HG02973 (cell line): Measurements from ENCODE around the gene FBXL16.

ENCODE experiments used
- ATAC-seq: cut with Tn5 transposase; IDR thresholded peaks from one replicate; pipeline ENCODE4 v1.9.1; 2021; ENCODE audit warnings: moderate library complexity; ENCODE audit not compliant: unreplicated experiment

The FBXL16 gene

DNA sequence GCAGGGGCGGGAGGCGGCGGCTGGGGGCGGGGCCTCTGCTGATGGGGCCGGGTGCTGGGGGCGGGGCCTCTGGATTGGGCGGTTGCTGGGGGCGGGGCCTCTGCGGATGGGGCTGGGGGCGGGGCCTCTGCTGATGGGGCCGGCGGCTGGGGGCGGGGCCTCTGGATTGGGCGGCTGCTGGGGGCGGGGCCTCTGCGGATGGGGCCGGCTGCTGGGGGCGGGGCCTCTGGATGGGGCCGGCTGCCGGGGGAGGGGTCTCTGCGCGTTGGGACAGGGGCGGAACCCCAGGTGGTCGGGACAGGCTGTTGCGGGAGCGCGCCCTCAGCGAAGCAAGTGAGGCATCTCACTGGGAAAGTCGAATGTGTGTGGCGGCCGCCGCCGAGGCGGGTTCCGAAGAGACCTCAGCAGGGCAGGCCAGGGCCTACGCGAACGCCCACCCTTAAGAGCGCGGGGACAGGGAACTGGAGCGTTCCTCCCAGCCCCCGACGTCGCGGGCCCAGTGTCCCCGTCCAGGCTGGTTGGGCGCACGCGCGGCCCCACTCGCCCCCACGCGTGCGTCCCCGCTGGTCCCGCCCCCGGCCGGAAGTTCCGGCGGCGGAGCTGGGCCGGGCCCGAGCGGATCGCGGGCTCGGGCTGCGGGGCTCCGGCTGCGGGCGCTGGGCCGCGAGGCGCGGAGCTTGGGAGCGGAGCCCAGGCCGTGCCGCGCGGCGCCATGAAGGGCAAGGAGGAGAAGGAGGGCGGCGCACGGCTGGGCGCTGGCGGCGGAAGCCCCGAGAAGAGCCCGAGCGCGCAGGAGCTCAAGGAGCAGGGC is 25.6 kb downstream of the FBXL16 start, which contains the start of gene STUB1:
Gene STUB1, plus strand, starts transcription at position 597 of the 811 bp plus-strand sequence. Its CDS starts 116 bp downstream, at position 713.
- no peak for ATAC-seq

DNA sequence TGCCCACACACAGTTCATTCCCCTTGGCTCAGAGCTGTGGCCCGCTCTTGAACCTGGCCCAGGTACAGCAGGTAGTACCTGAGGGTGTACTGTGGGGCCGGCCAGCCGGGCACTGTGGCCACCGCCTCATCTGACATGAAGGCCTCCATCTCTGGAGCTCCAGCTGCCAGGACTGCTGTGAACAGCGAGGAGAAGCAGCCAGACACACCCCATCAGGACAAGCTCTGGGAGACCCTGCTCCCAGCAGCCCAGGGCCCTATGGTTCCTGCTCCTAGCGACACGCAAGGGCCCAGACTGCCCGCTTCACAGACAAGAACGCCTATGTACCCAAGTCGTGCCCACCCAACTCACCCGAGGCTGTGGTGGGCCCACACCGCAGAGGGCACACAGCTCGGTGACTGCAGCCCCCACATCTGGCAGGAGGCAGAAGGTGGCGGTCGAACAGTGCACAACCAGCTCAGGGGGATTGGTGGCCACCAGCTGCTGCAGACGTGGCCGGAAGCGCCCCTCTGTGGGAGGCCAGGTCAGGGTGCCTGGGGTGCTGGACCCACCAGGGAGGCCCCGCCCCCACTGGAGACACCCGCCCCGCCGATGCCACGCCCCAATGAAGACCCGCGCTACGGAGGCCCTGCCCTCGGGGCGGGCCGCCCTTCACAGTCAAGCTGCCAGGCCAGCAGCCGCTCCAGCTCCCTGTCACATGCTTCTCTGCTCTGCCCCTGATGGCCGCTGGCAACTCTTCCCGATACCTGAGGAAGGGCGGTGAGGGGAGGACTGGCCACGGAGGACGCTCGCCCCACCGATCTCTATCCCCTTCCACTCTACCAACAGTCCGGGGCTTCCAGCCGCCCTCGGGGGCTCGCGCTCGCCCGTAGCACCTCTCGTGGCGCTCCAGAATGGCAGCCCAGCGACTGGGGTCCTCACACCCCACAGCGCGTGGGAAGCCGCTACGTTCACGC is 26.5 kb downstream of the FBXL16 start:
- ATAC-seq = no peak

DNA sequence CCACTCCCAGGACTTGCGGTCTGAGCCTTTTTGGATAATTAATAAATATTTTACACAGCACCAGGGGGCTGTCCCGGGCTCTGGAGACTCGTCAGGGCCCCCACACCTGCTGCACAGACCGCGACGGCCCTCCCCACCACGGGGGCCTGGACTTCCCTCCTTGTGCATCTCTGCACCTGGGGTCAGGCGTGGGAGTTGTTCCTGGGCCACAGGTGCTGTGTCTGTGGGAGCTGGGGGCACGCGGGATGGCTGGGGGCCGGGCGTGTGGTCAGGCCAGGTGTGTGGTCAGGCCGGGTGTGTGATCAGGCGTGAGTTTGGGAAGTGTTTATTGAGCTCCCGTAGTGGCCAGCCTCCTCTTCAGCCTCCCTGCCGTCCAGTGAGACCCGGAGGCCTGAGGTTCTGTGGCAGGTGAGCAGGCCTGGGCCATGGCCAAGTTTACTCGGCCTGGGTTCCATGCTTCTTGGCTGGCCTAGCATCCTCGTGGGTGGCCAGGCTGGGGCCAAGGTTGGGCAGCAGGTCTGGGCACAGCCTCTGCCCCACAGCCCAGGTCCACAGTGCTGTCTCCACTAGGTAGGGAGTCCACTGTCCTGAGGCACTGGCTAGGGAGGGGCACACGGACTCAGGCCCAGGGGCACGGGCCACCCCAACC is 27.3 kb downstream of the FBXL16 start:
- ATAC-seq = no peak

DNA sequence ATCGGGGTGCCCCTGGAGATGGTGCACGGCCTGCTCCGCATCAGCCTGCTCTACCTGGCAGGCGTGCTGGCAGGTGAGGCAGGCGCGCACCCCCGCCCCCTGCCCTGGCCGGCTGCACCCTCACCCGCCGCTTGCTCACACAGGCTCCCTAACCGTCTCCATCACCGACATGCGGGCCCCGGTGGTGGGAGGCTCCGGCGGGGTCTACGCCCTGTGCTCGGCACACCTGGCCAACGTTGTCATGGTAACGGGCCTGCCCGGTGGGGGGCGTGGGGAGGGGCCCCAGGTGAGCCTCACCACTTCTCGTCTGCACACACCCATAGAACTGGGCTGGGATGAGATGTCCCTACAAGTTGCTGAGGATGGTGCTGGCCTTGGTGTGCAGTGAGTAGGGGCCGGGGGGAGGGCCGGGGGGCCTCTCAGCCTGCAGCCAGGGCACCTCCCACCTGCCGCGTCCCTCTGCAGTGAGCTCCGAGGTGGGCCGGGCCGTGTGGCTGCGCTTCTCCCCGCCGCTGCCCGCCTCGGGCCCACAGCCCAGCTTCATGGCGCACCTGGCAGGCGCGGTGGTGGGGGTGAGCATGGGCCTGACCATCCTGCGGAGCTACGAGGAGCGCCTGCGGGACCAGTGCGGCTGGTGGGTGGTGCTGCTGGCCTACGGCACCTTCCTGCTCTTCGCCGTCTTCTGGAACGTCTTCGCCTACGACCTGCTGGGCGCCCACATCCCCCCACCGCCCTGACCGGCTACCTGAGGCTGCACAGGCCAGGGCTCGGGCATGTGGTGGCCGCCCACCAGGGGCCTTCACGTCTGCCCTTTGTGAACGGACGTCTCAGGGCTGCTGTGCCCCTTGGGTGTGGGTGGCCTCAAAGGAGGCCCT is 28.0 kb downstream of the FBXL16 start:
- ATAC-seq = no peak

DNA sequence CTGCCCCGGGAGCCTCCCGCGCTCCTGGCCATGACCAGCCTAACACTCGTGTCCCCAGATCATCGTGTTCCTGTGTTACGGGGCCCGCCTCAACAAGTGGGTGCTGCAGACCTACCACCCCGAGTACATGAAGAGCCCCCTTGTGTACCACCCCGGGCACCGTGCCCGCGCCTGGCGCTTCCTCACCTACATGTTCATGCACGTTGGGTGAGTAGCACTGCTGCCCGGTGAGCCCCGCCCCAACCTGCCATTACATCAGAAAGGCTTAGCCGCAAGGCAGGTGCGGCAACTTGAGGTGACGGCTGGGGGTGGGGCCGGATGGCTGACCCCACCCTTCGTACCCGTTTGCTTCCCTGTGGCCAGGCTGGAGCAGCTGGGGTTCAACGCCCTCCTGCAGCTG is 28.7 kb downstream of the FBXL16 start:
- no peak for ATAC-seq

DNA sequence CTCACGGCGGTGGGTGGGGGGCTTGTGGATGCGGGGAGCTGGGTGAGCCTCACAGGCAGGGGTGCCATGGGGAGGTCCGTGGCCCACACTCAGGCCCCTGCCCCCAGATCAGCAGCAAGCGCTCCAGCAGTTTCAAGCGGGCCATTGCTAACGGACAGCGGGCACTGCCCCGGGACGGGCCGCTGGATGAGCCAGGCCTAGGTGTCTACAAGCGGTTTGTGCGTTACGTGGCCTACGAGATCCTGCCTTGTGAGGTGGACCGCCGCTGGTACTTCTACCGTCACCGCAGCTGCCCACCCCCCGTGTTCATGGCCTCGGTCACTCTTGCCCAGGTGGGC is 29.1 kb downstream of the FBXL16 start:
- ATAC-seq = no peak

DNA sequence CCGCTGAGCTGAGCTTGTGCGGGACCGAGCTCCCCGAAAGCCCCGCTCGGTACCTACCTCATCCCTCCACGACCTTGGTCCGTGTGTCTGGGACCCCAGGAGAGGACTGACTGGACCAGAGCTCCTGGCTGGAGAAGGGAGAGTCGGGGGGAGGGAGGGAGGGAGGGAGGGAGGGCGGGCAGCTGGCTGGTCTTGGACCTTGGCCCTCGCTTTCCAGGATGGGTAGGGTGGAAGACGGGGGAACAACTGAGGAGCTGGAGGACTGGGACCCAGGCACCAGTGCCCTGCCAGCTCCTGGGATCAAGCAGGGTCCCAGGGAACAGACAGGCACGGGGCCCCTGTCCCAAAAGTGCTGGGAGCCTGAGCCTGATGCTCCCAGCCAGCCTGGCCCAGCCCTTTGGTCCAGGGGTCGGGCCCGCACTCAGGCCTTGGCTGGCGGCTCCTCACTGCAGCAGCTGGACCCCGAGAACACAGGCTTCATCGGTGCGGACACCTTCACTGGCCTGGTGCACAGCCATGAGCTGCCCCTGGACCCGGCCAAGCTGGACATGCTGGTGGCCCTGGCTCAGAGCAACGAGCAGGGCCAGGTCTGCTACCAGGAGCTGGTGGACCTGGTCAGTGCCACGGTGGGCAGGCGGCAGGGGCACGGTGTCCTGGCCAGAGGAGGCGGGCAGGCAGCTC is 29.6 kb downstream of the FBXL16 start:
- no peak for ATAC-seq

DNA sequence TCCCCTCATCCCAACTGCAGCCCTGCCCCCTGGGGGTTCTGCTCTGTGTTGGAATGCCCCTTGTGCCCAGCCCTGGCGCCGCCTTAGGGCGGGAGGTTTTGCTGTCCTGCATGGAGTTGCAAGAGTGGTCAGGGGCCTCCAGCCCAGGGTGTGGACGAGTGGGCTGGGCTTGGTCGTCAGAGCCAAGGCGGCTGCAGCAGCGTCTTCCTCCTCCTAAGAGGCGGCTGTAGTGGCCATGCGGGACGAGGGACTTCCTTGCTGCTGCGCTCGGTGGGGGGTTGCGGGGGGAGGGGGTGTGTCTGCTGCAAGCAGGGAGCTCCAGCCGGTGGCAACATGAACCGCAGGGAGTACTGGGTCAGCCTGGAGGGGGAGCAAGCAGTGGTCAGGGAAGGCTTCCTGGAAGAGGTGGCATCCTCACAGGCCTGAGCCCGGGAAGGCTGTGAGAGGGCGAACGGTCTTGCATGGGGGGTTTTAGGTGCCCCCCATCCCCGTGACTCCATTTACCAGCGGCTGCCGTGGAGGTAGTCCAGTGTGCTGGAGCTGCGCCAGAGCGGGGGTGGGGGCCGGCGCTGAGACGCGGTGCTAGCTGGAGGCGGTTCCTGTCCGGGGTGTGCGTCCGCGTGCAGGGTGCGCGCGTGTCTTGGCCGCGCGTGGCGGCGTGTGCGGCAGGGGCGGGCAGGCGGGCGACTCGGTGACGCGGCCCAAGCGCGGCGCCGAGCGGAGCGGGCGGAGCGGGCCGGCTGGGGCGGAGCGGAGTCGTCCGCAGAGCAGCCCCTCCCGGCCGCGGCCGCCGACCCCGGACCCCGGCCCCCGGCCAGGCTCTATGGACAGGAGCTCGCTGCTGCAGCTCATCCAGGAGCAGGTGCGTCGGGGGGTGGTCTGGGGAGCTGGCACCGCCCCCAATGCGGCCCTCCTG is 30.4 kb downstream of the FBXL16 start, which contains the start of gene RHBDL1:
Gene RHBDL1, plus strand, starts transcription at position 704 of the 916 bp plus-strand sequence. Its CDS starts 120 bp downstream, at position 824.
- no peak for ATAC-seq

DNA sequence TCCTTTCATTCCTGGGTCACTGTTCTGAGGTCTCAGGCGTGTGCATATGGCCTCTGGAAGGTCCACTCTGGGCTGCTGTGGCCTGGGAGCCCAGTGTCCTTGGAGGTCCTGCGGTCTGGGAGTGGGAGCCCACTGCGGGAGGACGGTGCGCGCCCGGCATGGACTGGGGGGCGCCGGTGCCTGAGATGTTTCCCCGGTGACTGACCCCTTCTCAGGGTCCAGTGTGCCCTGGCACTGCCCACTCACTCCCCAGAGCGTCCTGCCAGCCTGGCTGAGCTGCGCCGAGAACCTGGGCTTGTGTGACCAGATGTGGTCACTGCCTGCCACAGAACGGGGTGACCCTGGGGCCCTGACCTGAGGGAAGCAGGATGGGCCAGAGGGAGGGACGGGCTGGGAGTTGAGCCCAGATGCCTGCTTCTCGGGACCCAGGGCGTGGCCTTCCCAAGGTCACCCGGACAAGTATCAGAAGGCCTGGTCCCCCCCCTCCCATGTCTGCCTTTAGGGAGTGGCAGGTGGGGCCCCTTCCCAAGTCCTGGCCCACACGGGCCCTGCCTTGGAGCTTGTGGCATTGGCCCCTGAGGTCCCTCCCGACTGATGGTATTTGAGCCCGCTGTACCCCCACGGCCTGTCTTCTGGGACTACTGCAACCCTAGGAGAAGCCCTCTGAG is 31.3 kb downstream of the FBXL16 start:
- no peak for ATAC-seq

DNA sequence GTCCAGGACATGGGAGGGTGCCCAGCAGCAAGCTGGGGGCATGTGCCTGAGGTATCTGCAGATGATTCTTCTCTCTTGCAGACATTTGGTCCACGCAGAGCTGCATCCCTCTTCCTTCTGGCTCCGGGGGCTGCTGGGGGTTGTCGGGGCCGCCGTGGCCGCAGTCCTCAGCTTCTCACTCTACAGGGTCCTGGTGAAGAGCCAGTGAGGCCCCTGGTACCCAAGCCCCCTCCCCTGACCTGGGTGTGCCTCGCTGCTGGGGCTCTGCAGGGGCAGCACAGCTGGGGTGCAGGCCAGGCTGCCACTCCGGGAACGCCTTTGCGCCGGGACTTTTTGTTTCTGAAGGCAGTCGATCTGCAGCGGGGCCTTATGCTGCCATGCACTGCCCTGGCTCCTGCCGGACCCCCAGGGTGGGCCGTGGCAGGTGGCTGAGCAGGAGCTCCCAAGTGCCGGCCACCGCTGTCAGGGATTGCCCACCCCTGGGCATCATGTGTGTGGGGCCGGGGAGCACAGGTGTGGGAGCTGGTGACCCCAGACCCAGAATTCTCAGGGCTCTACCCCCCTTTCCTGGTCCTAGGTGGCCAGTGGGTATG is 32.1 kb downstream of the FBXL16 start:
- no peak for ATAC-seq

DNA sequence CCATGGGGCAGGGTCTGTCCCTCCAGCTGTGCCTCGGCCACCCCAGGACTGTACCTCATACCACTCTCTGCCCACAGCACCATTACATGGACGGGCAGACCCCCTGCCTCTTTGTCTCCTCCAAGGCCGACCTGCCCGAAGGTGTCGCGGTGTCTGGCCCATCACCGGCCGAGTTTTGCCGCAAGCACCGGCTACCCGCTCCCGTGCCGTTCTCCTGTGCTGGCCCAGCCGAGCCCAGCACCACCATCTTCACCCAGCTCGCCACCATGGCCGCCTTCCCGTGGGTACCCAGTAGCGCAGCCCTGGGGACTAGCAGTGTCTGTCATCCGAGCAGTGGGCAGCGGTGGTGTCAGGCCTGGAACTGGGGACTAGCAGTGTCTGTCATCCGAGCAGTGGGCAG is 32.8 kb downstream of the FBXL16 start:
- ATAC-seq = no peak

DNA sequence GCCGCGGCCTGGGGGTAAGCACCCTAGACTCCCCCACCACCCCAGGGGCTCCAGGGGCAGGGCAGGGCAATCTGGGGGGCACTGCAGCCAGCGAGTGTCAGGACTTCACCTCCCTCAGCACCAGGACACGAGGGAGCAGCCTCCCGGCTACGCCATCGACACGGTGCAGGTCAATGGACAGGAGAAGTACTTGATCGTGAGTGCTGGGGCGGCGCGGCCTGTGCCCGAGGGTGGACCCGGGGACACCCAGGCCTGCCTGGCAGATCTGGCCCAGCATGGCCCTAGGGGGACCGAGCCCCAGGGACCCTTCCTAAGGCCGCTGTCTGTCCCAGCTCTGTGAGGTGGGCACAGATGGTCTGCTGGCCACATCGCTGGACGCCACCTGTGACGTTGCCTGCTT is 33.2 kb downstream of the FBXL16 start:
- ATAC-seq = no peak

DNA sequence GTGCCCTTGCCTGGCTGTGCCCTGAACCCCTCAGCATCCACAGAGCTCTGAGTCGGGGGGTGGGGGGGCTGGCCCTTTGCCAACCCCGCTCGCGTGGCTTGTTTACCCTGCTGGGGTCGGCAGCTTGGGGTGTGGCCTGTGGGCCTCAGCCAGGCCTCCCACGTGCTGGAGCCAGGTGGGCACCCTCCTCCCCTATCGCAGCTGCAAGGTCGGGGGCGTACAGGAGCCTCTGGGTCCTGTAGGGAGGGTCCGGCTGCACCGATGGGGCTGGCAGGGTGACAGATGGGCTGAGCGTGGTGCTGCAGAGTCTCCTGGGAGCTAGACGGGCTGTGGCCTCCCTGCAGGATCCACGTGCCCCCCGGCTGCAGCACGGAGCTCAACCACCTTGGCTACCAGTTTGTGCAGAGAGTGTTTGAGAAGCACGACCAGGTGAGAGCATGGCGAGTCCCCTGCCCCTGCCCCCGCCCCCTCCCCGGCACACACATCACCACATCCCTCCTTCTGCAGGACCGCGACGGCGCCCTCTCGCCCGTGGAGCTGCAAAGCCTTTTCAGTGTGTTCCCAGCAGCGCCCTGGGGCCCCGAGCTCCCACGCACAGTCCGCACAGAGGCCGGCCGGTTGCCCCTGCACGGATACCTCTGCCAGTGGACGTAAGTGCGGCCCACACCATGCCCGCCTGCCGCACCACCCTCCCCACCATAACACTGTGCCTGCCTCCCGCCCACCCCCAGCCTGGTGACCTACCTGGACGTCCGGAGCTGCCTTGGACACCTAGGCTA is 34.1 kb downstream of the FBXL16 start:
- ATAC-seq = no peak

DNA sequence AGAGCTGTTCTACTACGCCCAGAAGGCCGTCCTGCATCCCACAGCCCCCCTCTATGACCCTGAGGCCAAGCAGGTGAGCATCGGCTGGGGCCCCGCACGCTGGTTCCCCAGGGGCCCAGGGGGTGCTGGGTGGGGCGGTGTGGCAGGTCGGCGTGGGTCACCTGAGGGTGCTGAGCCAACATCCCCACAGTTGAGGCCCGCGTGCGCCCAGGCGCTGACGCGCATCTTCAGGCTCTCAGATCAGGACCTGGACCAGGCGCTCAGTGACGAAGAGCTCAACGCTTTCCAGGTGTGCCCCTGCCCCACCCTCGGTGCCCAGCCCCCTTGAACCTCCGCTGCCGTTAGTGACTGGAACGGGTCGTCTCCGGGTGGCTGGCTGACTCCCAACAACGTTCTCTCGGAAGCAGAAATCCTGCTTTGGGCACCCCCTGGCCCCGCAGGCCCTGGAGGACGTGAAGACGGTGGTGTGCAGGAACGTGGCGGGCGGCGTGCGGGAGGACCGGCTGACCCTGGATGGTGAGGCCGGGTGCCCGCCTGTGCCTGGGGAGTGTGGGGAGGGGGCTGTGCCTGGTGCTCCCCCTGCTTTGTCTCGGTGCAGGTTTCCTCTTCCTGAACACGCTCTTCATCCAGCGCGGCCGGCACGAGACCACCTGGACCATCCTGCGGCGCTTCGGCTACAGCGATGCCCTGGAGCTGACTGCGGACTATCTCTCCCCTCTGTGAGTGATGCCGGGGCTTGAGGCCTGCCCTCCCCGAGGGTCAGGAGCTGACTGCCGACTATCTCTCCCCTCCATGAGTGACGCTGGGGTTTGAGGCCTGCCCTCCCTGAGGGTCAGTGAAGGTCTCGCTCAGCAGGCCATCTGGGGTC is 34.9 kb downstream of the FBXL16 start:
- no peak for ATAC-seq

DNA sequence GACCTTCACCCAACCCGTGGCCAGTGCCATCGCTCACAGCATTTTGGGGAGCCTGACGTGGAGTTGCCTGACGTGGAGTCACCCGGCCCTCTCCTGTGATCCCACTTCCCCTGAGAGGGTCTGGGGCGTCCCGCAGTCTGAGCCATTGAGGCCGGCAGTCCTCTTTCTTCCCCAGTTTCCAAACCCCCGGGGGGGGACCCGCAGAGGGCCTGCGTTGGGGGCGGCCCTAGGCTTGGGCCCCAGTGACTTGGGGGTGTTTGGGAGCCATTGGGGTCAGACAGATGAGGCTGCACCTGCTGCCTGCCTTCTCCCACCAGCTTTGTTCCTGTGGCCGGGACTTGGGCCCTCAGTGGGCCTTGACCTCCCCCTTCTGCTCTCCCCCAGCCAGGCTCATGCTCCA is 35.9 kb downstream of the FBXL16 start:
- no peak for ATAC-seq

DNA sequence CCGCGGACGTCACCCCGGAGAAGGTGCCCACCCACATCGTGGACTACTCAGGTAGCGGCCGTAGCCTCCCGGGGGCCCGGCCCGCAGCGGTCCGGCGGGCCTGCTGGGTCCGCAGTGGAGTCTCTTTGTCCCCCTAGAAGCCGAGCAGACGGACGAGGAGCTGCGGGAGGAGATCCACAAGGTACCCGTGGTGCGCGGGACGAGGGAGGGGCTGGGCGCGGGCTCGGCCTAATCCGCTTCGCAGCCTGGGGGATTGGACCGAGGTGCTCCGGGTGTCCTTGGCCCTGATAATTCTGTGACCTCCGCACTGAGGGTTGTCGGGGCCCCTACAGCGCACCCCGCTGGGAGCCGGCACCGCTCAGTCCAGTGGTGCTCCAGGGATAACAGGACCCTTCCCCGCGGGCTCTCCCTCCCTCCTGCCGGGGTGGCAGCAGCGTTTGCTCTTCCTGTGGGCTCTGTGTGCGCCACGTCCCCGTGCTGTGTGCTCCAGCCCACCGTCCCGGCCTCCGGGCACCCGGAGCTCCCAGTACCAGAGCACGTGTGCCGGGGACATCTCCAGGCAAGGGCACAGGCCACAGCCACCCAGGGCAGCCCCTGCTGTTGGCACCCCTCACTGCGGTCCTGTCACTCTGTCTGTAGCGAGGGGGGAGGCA is 37.0 kb downstream of the FBXL16 start:
- ATAC-seq = no peak
